ENCODE data around the gene KIN.
"Not testable (repeated sequence)": the region's sequence is repeated elsewhere in the genome, so short reads cannot be mapped to it uniquely, and the experiment has no call there.

The KIN gene

GRCh38 chr10:7720478-7720877 is 67.3 kb downstream of the KIN start:
- DNase-seq = no peak

- DNase-seq = no peak
Observed at GRCh38 chr10:7718685-7719084, 69.1 kb downstream of the KIN start.

GRCh38 chr10:7717767-7718166 is 70.0 kb downstream of the KIN start:
- no peak for DNase-seq

GRCh38 chr10:7715515-7715914 is 72.3 kb downstream of the KIN start:
- DNase-seq = no peak

- not testable (repeated sequence) for DNase-seq
Observed at GRCh38 chr10:7711075-7711474, 76.7 kb downstream of the KIN start.

GRCh38 chr10:7710446-7710845 is 77.3 kb downstream of the KIN start:
- DNase-seq = no peak

GRCh38 chr10:7708832-7709231 is 79.0 kb downstream of the KIN start:
- DNase-seq = no peak

- no peak for DNase-seq
Observed at GRCh38 chr10:7707858-7708622, 79.8 kb downstream of the KIN start.

GRCh38 chr10:7707102-7707501 is 80.7 kb downstream of the KIN start:
- no peak for DNase-seq

- no peak for DNase-seq
Observed at GRCh38 chr10:7706534-7707073, 81.2 kb downstream of the KIN start.

GRCh38 chr10:7705341-7705740 is 82.5 kb downstream of the KIN start:
- no peak for DNase-seq

- no peak for DNase-seq
Observed at GRCh38 chr10:7704071-7705016, 83.4 kb downstream of the KIN start.

GRCh38 chr10:7703140-7703539 is 84.7 kb downstream of the KIN start, which contains the start of gene ITIH2:
Gene ITIH2, plus strand, starts transcription at chr10:7703316. Its CDS starts 119 bp downstream, at chr10:7703435.
- DNase-seq = no peak

- DNase-seq = no peak
Observed at GRCh38 chr10:7702288-7702812, 85.4 kb downstream of the KIN start.

- no peak for DNase-seq
Observed at GRCh38 chr10:7701158-7701742, 86.5 kb downstream of the KIN start.
